Measurements from ENCODE around the gene GPATCH4. TPM values are rescaled to one million over a fixed set of nuclear protein-coding genes. Genes with fewer than 3 reads are reported as not detected.

GPATCH4 gene
- total and polyA plus RNA-seq, 8 donors: 9.0 to 24.1 (median 13.2) TPM

GRCh38 chr1:156571919-156572662 is 29.2 kb downstream of the GPATCH4 start, which contains the start of gene IQGAP3:
Gene IQGAP3, minus strand, starts transcription at chr1:156572565. Its CDS starts 36 bp downstream, at chr1:156572529.
- peaks cover 11 to 29% (median 12%) of the 10 kb centered on the region in 4 donors for H3K4me1 ChIP-seq
- TF ChIP-seq EP300 (IDR thresholded peaks at IDR 0.05): no peak
- peak in 1 of 3 donors; percentile 63 for TF ChIP-seq POLR2AphosphoS5 (IDR thresholded peaks at IDR 0.05)
- no peak for TF ChIP-seq POLR2A (IDR thresholded peaks at IDR 0.05)
- TF ChIP-seq, protein P1, sequence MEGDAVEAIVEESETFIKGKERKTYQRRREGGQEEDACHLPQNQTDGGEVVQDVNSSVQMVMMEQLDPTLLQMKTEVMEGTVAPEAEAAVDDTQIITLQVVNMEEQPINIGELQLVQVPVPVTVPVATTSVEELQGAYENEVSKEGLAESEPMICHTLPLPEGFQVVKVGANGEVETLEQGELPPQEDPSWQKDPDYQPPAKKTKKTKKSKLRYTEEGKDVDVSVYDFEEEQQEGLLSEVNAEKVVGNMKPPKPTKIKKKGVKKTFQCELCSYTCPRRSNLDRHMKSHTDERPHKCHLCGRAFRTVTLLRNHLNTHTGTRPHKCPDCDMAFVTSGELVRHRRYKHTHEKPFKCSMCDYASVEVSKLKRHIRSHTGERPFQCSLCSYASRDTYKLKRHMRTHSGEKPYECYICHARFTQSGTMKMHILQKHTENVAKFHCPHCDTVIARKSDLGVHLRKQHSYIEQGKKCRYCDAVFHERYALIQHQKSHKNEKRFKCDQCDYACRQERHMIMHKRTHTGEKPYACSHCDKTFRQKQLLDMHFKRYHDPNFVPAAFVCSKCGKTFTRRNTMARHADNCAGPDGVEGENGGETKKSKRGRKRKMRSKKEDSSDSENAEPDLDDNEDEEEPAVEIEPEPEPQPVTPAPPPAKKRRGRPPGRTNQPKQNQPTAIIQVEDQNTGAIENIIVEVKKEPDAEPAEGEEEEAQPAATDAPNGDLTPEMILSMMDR (IDR thresholded peaks at IDR 0.05): no peak
- no peaks in the 10 kb centered on the region for H3K9me3 ChIP-seq
- intact Hi-C loops (cut with DNase I; ENCODE audit: low total_unique reads): no loop called here
- H3K4me3 ChIP-seq: peak within 1 kb of the TSS; percentile 38 to 54 (median 49)
- 0 to 3% (median 2%) methylated on average over 27 to 38 of the region's 38 CpGs for WGBS, 5 donors
- no peaks in the 10 kb centered on the region for H3K36me3 ChIP-seq
- peaks cover 0 to 14% (median 0%) of the 10 kb centered on the region in 3 donors for H3K27me3 ChIP-seq
- peak within 1 kb of the TSS; percentile 58 to 84 (median 72) for H3K27ac ChIP-seq
- DNase-seq: peak; percentile 90 to 96

- no peaks in the 10 kb centered on the region for H3K9me3 ChIP-seq
- no peaks in the 10 kb centered on the region for H3K36me3 ChIP-seq
- peak overlapping the region in 2 of 4 donors; percentile 49 for H3K4me3 ChIP-seq
- H3K27ac ChIP-seq: peak overlapping the region; percentile 58 to 84 (median 72)
- DNase-seq: peak in 1 of 2 donors; percentile 85
- TF ChIP-seq POLR2AphosphoS5 (IDR thresholded peaks at IDR 0.05) (peak in 1 of 3 donors; percentile 49), POLR2A (IDR thresholded peaks at IDR 0.05) (no peak), EP300 (IDR thresholded peaks at IDR 0.05) (no peak)
- TF ChIP-seq, protein P1 (IDR thresholded peaks at IDR 0.05): no peak
- H3K4me1 ChIP-seq: peaks cover 11 to 29% (median 12%) of the 10 kb centered on the region in 4 donors
- intact Hi-C loops (cut with DNase I; ENCODE audit: low total_unique reads): no loop called here
- peaks cover 0 to 14% (median 0%) of the 10 kb centered on the region in 3 donors for H3K27me3 ChIP-seq
- 5 to 11% (median 10%) methylated on average over 4 of the region's 4 CpGs for WGBS, 5 donors
Observed at GRCh38 chr1:156571261-156571852, 29.9 kb downstream of the GPATCH4 start.

GRCh38 chr1:156566436-156566835 is 34.8 kb downstream of the GPATCH4 start:
- WGBS, 5 donors: 82 to 94% (median 90%) methylated on average over 4 of the region's 4 CpGs
- Histone ChIP-seq H3K27me3 (peaks cover 0 to 14% (median 0%) of the 10 kb centered on the region in 3 donors), H3K4me1 (peaks cover 0 to 15% (median 0%) of the 10 kb centered on the region in 4 donors), H3K9me3 (no peaks in the 10 kb centered on the region), H3K36me3 (peaks cover 0 to 15% (median 0%) of the 10 kb centered on the region in 4 donors), H3K4me3 (no peak overlapping the region), H3K27ac (no peak overlapping the region)
- no peak for DNase-seq
- TF ChIP-seq EP300 (IDR thresholded peaks at IDR 0.05) (no peak), POLR2A (IDR thresholded peaks at IDR 0.05) (no peak), POLR2AphosphoS5 (IDR thresholded peaks at IDR 0.05) (no peak)
- TF ChIP-seq, protein P1 (IDR thresholded peaks at IDR 0.05): no peak
- intact Hi-C loops (cut with DNase I; ENCODE audit: low total_unique reads): no loop called here

DNA sequence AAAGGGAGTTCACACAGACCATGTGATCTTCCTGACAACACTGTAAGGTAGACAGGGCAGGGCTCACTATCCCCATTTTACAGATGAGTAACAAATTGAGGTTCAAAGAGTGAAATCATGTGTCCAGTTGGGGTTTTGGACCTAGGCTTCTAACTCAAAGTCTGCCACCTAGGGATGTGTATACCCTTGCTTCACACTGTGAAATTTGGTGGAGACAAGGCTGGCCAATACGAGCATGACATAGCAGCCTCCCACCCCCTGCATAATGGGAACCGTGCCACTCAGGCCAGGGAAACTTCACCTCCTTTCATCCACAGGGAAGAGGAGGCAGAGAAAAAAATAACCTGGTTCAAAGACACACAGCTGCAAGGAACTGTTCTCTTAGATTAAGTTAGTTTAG is 35.8 kb downstream of the GPATCH4 start:
- Histone ChIP-seq H3K4me3 (no peak overlapping the region), H3K27ac (no peak overlapping the region), H3K27me3 (peaks cover 0 to 9% (median 0%) of the 10 kb centered on the region in 3 donors), H3K36me3 (peaks cover 0 to 15% (median 0%) of the 10 kb centered on the region in 4 donors), H3K9me3 (no peaks in the 10 kb centered on the region), H3K4me1 (peaks cover 0 to 5% (median 0%) of the 10 kb centered on the region in 4 donors)
- TF ChIP-seq POLR2A (IDR thresholded peaks at IDR 0.05): no peak
- no peak for TF ChIP-seq POLR2AphosphoS5 (IDR thresholded peaks at IDR 0.05)
- TF ChIP-seq, protein P1 (IDR thresholded peaks at IDR 0.05): no peak
- no peak for TF ChIP-seq EP300 (IDR thresholded peaks at IDR 0.05)
- DNase-seq: no peak
- intact Hi-C loops (cut with DNase I; ENCODE audit: low total_unique reads): no loop called here
- WGBS, 5 donors: 78 to 95% (median 88%) methylated on average over 2 of the region's 2 CpGs

Data from stomach (tissue), 9 donors.